PFSK-1 (cell line): Measurements from ENCODE around the gene MAP2K5.

Experiments used
- FOXP2 ChIP-seq: optimal IDR thresholded peaks from 2 replicates; pipeline ENCODE3; 2011; ENCODE audit warnings: borderline replicate concordance, control low read depth, inconsistent platforms; ENCODE audit not compliant: insufficient read depth; ENCODE audit errors: extremely low read length, extremely low read depth
- POLR2AphosphoS5 ChIP-seq: IDR thresholded peaks from 2 replicates; pipeline ENCODE4 v1.6.1; 2012; ENCODE audit warnings: low read depth, mild to moderate bottlenecking, control low read depth, low read length, moderate library complexity
- SIN3A ChIP-seq: IDR thresholded peaks from 2 replicates; pipeline ENCODE4 v1.6.1; 2012; ENCODE audit warnings: mild to moderate bottlenecking, low read length, moderate library complexity, borderline replicate concordance; ENCODE audit not compliant: insufficient read depth
- TAF1 ChIP-seq: IDR thresholded peaks from 2 replicates; pipeline ENCODE4 v1.6.1; 2012; ENCODE audit warnings: low read length, control low read depth, borderline replicate concordance; ENCODE audit not compliant: insufficient read depth
- TF ChIP-seq, protein P1 (sequence below), 2 experiments: IDR thresholded peaks; 2 replicates each; pipeline versions ENCODE4 v1.6.1 to v1.8.0; 2011 to 2012; ENCODE audit warnings: low read depth in 2 of 2, low read length in 2 of 2, control low read depth in 1 of 2, inconsistent platforms in 1 of 2, mild to moderate bottlenecking in 1 of 2, moderate library complexity in 1 of 2; ENCODE audit not compliant: insufficient read depth in 1 of 2

Gene MAP2K5

DNA sequence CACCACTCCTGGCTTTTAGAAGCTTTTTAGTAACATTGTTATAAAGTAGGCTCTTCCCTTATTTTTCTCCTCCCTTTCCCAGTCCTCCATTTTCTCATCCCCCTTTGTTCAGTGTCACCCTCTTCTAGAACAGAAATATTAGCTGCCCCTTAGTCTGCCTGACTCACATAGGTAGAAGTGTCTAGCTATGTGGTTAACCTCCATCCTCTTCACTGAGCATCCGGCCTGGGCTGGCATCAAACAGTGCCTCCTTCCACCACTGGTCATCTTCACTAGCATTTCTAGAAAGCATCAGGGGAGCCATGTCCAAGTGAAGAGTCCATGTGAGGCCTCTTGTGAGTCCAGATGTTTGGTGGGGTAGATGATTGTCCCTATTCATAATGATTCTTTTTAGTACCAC lies 212.8 kb downstream of the MAP2K5 start:
- TF ChIP-seq SIN3A: no peak
- TF ChIP-seq TAF1: no peak
- TF ChIP-seq, protein P1, sequence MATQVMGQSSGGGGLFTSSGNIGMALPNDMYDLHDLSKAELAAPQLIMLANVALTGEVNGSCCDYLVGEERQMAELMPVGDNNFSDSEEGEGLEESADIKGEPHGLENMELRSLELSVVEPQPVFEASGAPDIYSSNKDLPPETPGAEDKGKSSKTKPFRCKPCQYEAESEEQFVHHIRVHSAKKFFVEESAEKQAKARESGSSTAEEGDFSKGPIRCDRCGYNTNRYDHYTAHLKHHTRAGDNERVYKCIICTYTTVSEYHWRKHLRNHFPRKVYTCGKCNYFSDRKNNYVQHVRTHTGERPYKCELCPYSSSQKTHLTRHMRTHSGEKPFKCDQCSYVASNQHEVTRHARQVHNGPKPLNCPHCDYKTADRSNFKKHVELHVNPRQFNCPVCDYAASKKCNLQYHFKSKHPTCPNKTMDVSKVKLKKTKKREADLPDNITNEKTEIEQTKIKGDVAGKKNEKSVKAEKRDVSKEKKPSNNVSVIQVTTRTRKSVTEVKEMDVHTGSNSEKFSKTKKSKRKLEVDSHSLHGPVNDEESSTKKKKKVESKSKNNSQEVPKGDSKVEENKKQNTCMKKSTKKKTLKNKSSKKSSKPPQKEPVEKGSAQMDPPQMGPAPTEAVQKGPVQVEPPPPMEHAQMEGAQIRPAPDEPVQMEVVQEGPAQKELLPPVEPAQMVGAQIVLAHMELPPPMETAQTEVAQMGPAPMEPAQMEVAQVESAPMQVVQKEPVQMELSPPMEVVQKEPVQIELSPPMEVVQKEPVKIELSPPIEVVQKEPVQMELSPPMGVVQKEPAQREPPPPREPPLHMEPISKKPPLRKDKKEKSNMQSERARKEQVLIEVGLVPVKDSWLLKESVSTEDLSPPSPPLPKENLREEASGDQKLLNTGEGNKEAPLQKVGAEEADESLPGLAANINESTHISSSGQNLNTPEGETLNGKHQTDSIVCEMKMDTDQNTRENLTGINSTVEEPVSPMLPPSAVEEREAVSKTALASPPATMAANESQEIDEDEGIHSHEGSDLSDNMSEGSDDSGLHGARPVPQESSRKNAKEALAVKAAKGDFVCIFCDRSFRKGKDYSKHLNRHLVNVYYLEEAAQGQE (IDR thresholded peaks at IDR 0.05; ENCODE audit: insufficient read depth in 1 of 2, low read depth in 2 of 2, low read length in 2 of 2): no peak

DNA sequence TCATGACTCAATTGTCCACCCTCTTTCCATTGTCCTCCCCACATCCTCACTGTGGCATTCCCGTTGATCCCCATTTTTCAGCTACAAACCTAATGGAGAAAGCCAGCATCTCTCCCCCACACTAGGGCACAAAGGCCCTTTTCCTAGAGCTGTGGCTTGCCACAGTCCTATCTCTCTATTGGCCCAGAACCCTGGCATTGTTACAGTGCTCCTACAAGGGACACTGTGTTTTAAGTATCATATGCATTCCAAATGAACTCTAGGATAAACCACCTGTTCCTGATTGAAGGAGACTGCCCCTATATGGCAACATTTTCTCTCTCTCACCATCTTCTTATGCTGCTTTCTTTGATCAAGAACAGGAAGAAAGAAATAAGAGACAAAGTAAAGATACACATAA lies 213.4 kb downstream of the MAP2K5 start:
- TF ChIP-seq SIN3A (no peak), POLR2AphosphoS5 (no peak), TAF1 (no peak), FOXP2 (no peak)
- TF ChIP-seq, protein P1 (IDR thresholded peaks at IDR 0.05; ENCODE audit: insufficient read depth in 1 of 2, low read depth in 2 of 2, low read length in 2 of 2): no peak

DNA sequence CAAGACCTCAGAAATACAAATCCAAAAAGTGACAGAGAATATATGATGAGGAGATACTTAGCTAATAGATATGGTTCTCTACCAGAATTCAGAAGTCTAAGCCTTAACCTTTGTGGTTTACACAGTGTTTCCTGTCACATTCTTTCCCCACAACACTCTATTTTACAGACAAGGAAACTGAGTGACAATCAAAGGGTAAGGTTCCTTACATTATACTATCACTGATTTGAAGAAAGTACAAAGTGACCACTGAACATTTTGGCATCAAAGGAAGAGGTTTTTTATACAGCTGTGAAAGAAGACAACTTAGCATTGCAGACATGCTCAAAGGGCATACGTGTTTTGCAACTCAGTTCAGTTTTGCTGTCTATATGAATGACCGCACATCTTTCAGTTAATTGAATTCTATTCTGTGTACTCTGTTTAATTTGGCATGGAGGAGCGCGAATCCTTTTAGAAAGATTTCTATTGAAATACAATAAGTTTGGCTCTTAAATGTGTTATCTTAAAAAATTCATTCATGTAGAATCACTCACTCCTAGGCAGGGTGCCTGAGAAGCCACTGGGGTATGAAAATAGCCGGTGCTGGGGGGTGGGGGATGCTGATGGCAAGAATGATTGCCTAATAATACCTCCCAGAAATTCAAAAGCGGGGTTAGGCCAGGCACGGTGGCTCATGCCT lies 216.3 kb downstream of the MAP2K5 start:
- TF ChIP-seq TAF1 (no peak), SIN3A (no peak), POLR2AphosphoS5 (no peak), FOXP2 (no peak)
- TF ChIP-seq, protein P1 (IDR thresholded peaks at IDR 0.05; ENCODE audit: insufficient read depth in 1 of 2, low read depth in 2 of 2, low read length in 2 of 2): no peak

DNA sequence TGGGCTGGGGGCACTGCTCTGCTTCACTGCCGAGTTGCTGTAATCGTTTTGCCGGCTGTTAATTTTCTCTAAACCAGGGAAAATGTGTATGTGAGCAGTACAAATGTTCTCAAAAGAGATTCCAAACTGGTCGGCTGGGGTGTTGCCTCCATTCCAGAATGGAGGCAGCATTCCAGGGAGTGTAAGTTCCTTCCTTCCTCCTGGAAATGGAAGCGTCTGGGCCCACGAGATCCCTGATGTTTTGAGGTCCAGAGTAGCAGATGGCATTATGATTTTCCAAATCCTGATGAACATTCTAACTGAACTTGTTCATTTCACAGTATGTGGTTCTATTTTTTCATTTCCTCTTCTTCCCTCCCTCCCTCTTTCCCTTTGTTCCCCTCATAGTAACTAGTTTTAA lies 218.4 kb downstream of the MAP2K5 start:
- TF ChIP-seq TAF1 (no peak), FOXP2 (no peak)
- TF ChIP-seq, protein P1 (IDR thresholded peaks at IDR 0.05; ENCODE audit: insufficient read depth in 1 of 2, low read depth in 2 of 2, low read length in 2 of 2): no peak

DNA sequence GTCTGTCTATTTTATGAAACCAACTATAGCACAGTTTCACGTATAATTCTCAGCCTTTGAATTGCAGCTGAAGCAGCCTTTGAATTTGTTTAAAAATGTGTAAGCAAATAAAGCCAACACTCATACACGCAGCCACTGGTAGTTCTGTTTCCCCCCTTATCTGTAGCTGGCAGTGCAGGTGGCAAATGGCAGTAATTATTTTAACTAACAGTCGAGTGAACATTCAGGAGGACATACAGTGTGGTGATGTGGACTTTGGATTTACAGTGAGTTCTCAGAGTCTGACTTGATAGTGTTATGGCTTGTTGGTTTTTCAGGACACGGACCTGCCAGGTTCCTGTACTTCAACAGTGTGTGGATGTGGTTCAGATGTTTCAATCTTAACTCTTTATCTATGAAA lies 218.8 kb downstream of the MAP2K5 start:
- TF ChIP-seq TAF1 (no peak), SIN3A (no peak), FOXP2 (no peak), POLR2AphosphoS5 (no peak)
- TF ChIP-seq, protein P1 (IDR thresholded peaks at IDR 0.05; ENCODE audit: insufficient read depth in 1 of 2, low read depth in 2 of 2, low read length in 2 of 2): no peak
